ENCODE measurements around the gene DDX27. TPM values are rescaled to one million over a fixed set of nuclear protein-coding genes. Genes with fewer than 3 reads are reported as not detected.

The DDX27 gene
- total RNA-seq (10 to 100 TPM; 60.3 to 60.4 TPM), polyA plus RNA-seq (10 to 100 TPM; 21.6 to 47.1 TPM)

- H3K27ac ChIP-seq (ENCODE audit: low read depth, low read length), result peak within 1 kb of the TSS; percentile 94
- H3K9me3 ChIP-seq (ENCODE audit: control insufficient read depth in 1 of 2, low read length in 2 of 2), result no peaks in the 10 kb centered on the region
- H3K4me1 ChIP-seq (ENCODE audit: insufficient read depth, low read length), result peaks cover 30% of the 10 kb centered on the region
- Mint-ChIP-seq H3K9me3 (peaks cover 0 to 1% (median 0%) of the 10 kb centered on the region in 8 donors), H3K27me3 (no peaks in the 10 kb centered on the region), H3K4me3 (peak within 1 kb of the TSS; percentile 90 to 100 (median 95)), H3K36me3 (peaks cover 16 to 34% of the 10 kb centered on the region in 2 donors), H3K27ac (peak within 1 kb of the TSS; percentile 85 to 100 (median 99)), H3K4me1 (peaks cover 18 to 39% (median 26%) of the 10 kb centered on the region in 4 donors)
- no peaks in the 10 kb centered on the region for H3K27me3 ChIP-seq (ENCODE audit: insufficient read depth, low read length)
- peak; percentile 97 to 98 (median 97) for DNase-seq
- peaks cover 23% of the 10 kb centered on the region for H3K36me3 ChIP-seq (ENCODE audit: insufficient read depth, low read length)
- intact Hi-C loops (cut with micrococcal nuclease), result loop anchor here (1.0 to 2.0 kb wide), 4 partner anchors 31 to 181 kb away; partner anchors contain the start of genes CSE1L, STAU1 and ZNFX1
- ChIA-PET POLR2A (ENCODE audit: partially characterized antibody) (interaction anchor here (0.6 to 2.2 kb wide), 13 partner anchors 14 to 173 kb away, joined by 3 to 16 read pairs (median 5); partner anchors contain the start of genes CSE1L and ZNFX1), CTCF (ENCODE audit: partially characterized antibody) (interaction anchor here (0.7 to 7.1 kb wide), 8 partner anchors 12 to 104 kb away, joined by 3 to 237 read pairs (median 4); no protein-coding TSS in a partner anchor)
- peak within 1 kb of the TSS; percentile 83 to 87 for H3K4me3 ChIP-seq (ENCODE audit: low read length in 2 of 2)
These were observed at the start of gene DDX27 for GRCh38 chr20:49219091-49219923. Gene DDX27, plus strand, starts transcription at chr20:49219416. Its CDS starts 33 bp downstream, at chr20:49219449.

DNA sequence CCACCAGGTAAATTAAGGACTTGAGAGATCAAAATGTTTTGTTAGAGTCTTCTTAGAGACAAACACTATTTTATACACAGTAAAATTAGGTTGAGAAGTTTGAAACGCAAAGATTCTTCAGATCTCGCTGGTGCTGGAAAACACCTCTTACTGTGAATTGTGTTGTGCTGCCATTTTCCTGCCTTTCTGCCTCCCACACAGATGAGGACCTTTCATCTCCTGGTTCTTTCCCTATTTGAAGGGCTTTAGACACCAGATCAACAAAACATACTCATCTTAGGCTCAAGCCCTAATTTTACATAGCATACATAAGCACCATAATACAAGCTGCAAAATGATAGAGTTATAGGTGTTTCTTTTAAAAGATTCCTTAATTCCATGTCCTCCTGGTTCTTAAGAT, 49.7 kb upstream of the DDX27 start:
- no peaks in the 10 kb centered on the region for H3K9me3 ChIP-seq (ENCODE audit: control insufficient read depth in 1 of 2, low read length in 2 of 2)
- intact Hi-C loops (cut with micrococcal nuclease), result no loop called here
- Mint-ChIP-seq H3K4me3 (no peak overlapping the region), H3K36me3 (peaks cover 28 to 51% of the 10 kb centered on the region in 2 donors), H3K4me1 (peaks cover 42 to 67% (median 56%) of the 10 kb centered on the region in 4 donors), H3K9me3 (no peaks in the 10 kb centered on the region), H3K27me3 (no peaks in the 10 kb centered on the region), H3K27ac (peak overlapping the region in 4 of 7 donors; percentile 6 to 87 (median 60))
- no peak overlapping the region for H3K4me3 ChIP-seq (ENCODE audit: low read length in 2 of 2)
- DNase-seq, result no peak
- ChIA-PET CTCF (ENCODE audit: partially characterized antibody) (no interaction called here), POLR2A (ENCODE audit: partially characterized antibody) (no interaction called here)
- peaks cover 53% of the 10 kb centered on the region for H3K4me1 ChIP-seq (ENCODE audit: insufficient read depth, low read length)
- H3K27me3 ChIP-seq (ENCODE audit: insufficient read depth, low read length), result no peaks in the 10 kb centered on the region
- H3K36me3 ChIP-seq (ENCODE audit: insufficient read depth, low read length), result peaks cover 14% of the 10 kb centered on the region
- H3K27ac ChIP-seq (ENCODE audit: low read depth, low read length), result no peak overlapping the region

DNA sequence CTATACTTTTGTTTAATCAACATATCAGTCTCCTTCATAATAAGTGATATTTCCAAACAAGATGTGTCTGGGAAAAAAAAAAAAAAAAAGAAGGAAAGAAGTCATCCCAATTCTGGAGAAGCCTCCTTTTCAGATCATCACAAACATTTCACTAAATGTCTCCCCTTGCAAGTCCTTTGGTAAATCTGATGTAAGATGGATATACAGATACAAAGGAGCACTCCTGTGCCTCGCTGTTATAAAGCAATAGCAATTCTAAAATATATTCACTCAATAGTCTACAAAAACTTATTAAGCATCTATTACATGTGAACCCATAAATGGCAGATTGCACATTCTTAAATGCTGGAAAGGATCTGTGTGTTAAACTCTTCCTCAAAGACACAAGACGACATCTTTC, 48.5 kb upstream of the DDX27 start:
- ChIA-PET CTCF (ENCODE audit: partially characterized antibody) (no interaction called here), POLR2A (ENCODE audit: partially characterized antibody) (no interaction called here)
- Mint-ChIP-seq H3K36me3 (peaks cover 28 to 49% of the 10 kb centered on the region in 2 donors), H3K27ac (peak overlapping the region in 2 of 7 donors; percentile 63 to 65), H3K27me3 (no peaks in the 10 kb centered on the region), H3K4me3 (peak overlapping the region in 1 of 8 donors; percentile 40), H3K4me1 (peaks cover 41 to 65% (median 55%) of the 10 kb centered on the region in 4 donors), H3K9me3 (no peaks in the 10 kb centered on the region)
- Histone ChIP-seq H3K4me1 (ENCODE audit: insufficient read depth, low read length) (peaks cover 52% of the 10 kb centered on the region), H3K27me3 (ENCODE audit: insufficient read depth, low read length) (no peaks in the 10 kb centered on the region), H3K36me3 (ENCODE audit: insufficient read depth, low read length) (peaks cover 12% of the 10 kb centered on the region), H3K9me3 (ENCODE audit: control insufficient read depth in 1 of 2, low read length in 2 of 2) (no peaks in the 10 kb centered on the region), H3K4me3 (ENCODE audit: low read length in 2 of 2) (no peak overlapping the region), H3K27ac (ENCODE audit: low read depth, low read length) (no peak overlapping the region)
- intact Hi-C loops (cut with micrococcal nuclease), result no loop called here
- DNase-seq, result no peak

- Histone ChIP-seq H3K4me1 (ENCODE audit: insufficient read depth, low read length) (peaks cover 40% of the 10 kb centered on the region), H3K36me3 (ENCODE audit: insufficient read depth, low read length) (peaks cover 12% of the 10 kb centered on the region), H3K9me3 (ENCODE audit: control insufficient read depth in 1 of 2, low read length in 2 of 2) (no peaks in the 10 kb centered on the region), H3K27ac (ENCODE audit: low read depth, low read length) (no peak overlapping the region), H3K4me3 (ENCODE audit: low read length in 2 of 2) (no peak overlapping the region), H3K27me3 (ENCODE audit: insufficient read depth, low read length) (no peaks in the 10 kb centered on the region)
- Mint-ChIP-seq H3K27ac (no peak overlapping the region), H3K9me3 (no peaks in the 10 kb centered on the region), H3K4me1 (peaks cover 31 to 58% (median 44%) of the 10 kb centered on the region in 4 donors), H3K4me3 (no peak overlapping the region), H3K27me3 (no peaks in the 10 kb centered on the region), H3K36me3 (peaks cover 28 to 43% of the 10 kb centered on the region in 2 donors)
- intact Hi-C loops (cut with micrococcal nuclease), result no loop called here
- POLR2A ChIA-PET (ENCODE audit: partially characterized antibody), result no interaction called here
- CTCF ChIA-PET (ENCODE audit: partially characterized antibody), result no interaction called here
- no peak for DNase-seq
These were observed 47.3 kb upstream of the DDX27 start for GRCh38 chr20:49171909-49172308.

DNA sequence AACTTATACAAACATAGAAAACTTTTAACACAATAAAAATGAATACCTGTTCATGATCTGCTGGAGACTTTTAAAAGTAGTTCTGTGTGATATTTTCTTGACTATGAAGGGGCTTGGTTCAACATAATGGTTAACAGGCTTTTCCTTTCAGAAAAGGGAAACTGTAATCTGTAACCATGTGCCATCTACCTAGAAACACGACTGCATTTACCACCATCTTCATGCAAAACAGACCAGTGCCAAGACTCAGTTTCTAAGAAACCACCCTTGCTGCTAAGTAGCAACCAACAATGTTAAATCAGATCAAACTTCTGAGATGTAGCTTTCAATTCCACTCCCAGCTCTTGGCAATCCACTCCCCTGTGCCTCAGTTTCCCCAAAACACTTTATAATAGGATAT, 46.8 kb upstream of the DDX27 start:
- Mint-ChIP-seq H3K9me3 (no peaks in the 10 kb centered on the region), H3K4me3 (no peak overlapping the region), H3K27ac (peak overlapping the region in 1 of 7 donors; percentile 57), H3K36me3 (peaks cover 28 to 41% of the 10 kb centered on the region in 2 donors), H3K4me1 (peaks cover 28 to 53% (median 39%) of the 10 kb centered on the region in 4 donors), H3K27me3 (no peaks in the 10 kb centered on the region)
- CTCF ChIA-PET (ENCODE audit: partially characterized antibody), result interaction anchor here (1.6 kb wide), 1 partner anchor 45 kb away, joined by 5 read pairs; no protein-coding TSS in a partner anchor
- DNase-seq, result no peak
- intact Hi-C loops (cut with micrococcal nuclease), result no loop called here
- Histone ChIP-seq H3K4me1 (ENCODE audit: insufficient read depth, low read length) (peaks cover 35% of the 10 kb centered on the region), H3K36me3 (ENCODE audit: insufficient read depth, low read length) (peaks cover 12% of the 10 kb centered on the region), H3K4me3 (ENCODE audit: low read length in 2 of 2) (no peak overlapping the region), H3K9me3 (ENCODE audit: control insufficient read depth in 1 of 2, low read length in 2 of 2) (no peaks in the 10 kb centered on the region), H3K27me3 (ENCODE audit: insufficient read depth, low read length) (no peaks in the 10 kb centered on the region), H3K27ac (ENCODE audit: low read depth, low read length) (no peak overlapping the region)
- POLR2A ChIA-PET (ENCODE audit: partially characterized antibody), result interaction anchor here (2.0 kb wide), 1 partner anchor 15 kb away, joined by 7 read pairs; the partner anchor contains the start of gene STAU1

- H3K4me3 ChIP-seq (ENCODE audit: low read length in 2 of 2), result no peak overlapping the region
- no peaks in the 10 kb centered on the region for H3K9me3 ChIP-seq (ENCODE audit: control insufficient read depth in 1 of 2, low read length in 2 of 2)
- intact Hi-C loops (cut with micrococcal nuclease), result no loop called here
- no peaks in the 10 kb centered on the region for H3K27me3 ChIP-seq (ENCODE audit: insufficient read depth, low read length)
- no peak for DNase-seq
- Mint-ChIP-seq H3K4me3 (no peak overlapping the region), H3K36me3 (peaks cover 32 to 42% of the 10 kb centered on the region in 2 donors), H3K27me3 (no peaks in the 10 kb centered on the region), H3K27ac (no peak overlapping the region), H3K4me1 (peaks cover 24 to 43% (median 33%) of the 10 kb centered on the region in 4 donors), H3K9me3 (no peaks in the 10 kb centered on the region)
- peaks cover 18% of the 10 kb centered on the region for H3K36me3 ChIP-seq (ENCODE audit: insufficient read depth, low read length)
- CTCF ChIA-PET (ENCODE audit: partially characterized antibody), result no interaction called here
- POLR2A ChIA-PET (ENCODE audit: partially characterized antibody), result interaction anchor here (2.0 kb wide), 1 partner anchor 13 kb away, joined by 7 read pairs; the partner anchor contains the start of gene STAU1
- no peak overlapping the region for H3K27ac ChIP-seq (ENCODE audit: low read depth, low read length)
- peaks cover 26% of the 10 kb centered on the region for H3K4me1 ChIP-seq (ENCODE audit: insufficient read depth, low read length)
These were observed 45.0 kb upstream of the DDX27 start for GRCh38 chr20:49174183-49174582.
